Esophagus muscularis mucosa (tissue), 4 donors: ENCODE data around the gene OSBPL1A.

Experiments
- EP300 ChIP-seq: sonication (generic); formaldehyde crosslinking; IDR thresholded peaks from one replicate; pipeline ENCODE4 v1.6.1; 2017; ENCODE audit warnings: antibody characterized with exemption
- POLR2A ChIP-seq: fragments of 450-650 bp; IDR thresholded peaks from one replicate; pipeline ENCODE4 v1.6.1; 2017; ENCODE audit warnings: antibody characterized with exemption, moderate library complexity, mild to moderate bottlenecking, low read depth
- POLR2AphosphoS5 ChIP-seq, 2 donors: sonication (generic); formaldehyde crosslinking; IDR thresholded peaks; one replicate each; pipeline ENCODE4 v1.6.1; 2017; ENCODE audit warnings: antibody characterized with exemption in 2 of 2
- TF ChIP-seq, protein P1 (sequence below), 3 experiments: fragments of 200-600 bp in 2 of 3; fragments of 450-650 bp in 1 of 3; sonication (generic) in 2 of 3; IDR thresholded peaks; one replicate each; pipeline ENCODE4 v1.5.1; 2017 to 2019; ENCODE audit warnings: antibody characterized with exemption in 3 of 3, mild to moderate bottlenecking in 2 of 3, moderate library complexity in 1 of 3

DNA sequence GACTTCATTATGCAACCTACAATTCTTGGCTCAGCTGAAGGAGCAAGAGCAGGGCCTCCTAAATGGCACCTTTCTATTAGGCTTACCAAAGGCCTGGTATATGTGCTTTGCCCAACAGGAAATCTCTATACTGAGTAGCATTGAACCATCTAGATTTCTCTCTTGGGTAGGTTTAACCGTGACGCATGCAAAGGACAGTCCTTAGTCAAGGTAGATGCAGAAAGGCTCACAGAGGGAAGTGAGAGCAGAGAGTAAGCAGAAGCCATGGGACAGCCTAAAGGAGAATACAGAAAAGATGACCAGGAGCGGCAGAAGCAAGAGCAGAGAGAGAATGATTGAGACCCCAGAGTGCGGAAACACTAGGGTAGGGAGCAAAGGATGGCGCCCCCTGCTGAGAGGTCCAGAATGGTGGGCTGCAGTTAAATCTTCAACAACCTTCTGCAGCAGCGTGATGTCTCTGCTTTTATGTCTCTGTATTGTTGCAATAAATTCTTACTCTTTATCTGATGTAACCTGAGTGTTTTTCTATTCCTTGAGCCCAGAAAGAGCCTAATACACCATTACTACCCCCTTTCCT is 4.7 kb upstream of the OSBPL1A start:
- TF ChIP-seq, protein P1, sequence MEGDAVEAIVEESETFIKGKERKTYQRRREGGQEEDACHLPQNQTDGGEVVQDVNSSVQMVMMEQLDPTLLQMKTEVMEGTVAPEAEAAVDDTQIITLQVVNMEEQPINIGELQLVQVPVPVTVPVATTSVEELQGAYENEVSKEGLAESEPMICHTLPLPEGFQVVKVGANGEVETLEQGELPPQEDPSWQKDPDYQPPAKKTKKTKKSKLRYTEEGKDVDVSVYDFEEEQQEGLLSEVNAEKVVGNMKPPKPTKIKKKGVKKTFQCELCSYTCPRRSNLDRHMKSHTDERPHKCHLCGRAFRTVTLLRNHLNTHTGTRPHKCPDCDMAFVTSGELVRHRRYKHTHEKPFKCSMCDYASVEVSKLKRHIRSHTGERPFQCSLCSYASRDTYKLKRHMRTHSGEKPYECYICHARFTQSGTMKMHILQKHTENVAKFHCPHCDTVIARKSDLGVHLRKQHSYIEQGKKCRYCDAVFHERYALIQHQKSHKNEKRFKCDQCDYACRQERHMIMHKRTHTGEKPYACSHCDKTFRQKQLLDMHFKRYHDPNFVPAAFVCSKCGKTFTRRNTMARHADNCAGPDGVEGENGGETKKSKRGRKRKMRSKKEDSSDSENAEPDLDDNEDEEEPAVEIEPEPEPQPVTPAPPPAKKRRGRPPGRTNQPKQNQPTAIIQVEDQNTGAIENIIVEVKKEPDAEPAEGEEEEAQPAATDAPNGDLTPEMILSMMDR (IDR thresholded peaks at IDR 0.05) = peak in 1 of 3 experiments; percentile 20
- no peak for TF ChIP-seq POLR2A
- TF ChIP-seq EP300 = no peak
- no peak for TF ChIP-seq POLR2AphosphoS5 (IDR thresholded peaks at IDR 0.05)
